LNCAP (cell line): ENCODE results near the gene GABBR2.

Source experiments
- CTCF ChIP-seq: fragments of 450-650 bp; IDR thresholded peaks from 2 replicates; pipeline ENCODE4 v1.5.1; 2017; ENCODE audit warnings: mild to moderate bottlenecking

The GABBR2 gene

GRCh38 chr9:98437458-98438034 lies 271.2 kb downstream of the GABBR2 start:
- TF ChIP-seq CTCF, result no peak

DNA sequence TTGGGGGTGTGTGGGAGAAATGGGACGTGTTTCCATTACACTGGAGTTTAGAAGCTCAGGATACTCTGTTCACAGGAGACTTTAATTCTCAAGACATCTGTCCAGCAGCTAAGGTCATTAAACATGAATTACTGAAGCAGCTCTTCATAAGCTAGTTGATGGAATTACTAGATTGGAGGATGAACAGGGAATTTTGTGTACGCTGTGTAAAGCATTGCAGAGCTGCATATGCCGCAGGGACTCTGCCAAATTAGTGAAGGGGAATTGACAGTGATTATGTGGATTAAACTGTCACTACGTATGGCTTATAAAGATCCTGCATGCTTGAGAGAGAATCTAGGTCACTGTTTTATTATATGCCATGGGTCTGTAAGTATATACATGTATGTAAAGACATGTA lies 275.8 kb downstream of the GABBR2 start:
- TF ChIP-seq CTCF, result no peak

DNA sequence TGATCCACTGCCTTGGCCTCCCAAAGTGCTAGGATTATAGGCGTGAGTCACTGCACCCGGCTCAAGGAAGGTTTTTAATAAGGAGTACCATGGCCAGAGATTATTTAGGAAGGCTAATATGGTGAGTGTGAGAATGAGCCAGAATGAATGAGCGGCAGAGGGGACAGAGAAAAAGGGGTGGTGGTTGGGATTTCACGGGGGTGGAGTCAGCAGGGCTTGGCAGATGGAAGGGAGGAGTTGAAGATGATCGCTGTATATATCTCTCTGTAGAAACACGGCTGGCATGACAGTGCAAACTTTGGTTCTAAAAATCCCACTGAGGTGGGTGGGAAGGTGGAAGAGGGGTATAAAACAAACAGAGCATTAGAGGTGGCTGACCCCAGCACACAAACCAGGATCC lies 276.6 kb downstream of the GABBR2 start:
- no peak for TF ChIP-seq CTCF

DNA sequence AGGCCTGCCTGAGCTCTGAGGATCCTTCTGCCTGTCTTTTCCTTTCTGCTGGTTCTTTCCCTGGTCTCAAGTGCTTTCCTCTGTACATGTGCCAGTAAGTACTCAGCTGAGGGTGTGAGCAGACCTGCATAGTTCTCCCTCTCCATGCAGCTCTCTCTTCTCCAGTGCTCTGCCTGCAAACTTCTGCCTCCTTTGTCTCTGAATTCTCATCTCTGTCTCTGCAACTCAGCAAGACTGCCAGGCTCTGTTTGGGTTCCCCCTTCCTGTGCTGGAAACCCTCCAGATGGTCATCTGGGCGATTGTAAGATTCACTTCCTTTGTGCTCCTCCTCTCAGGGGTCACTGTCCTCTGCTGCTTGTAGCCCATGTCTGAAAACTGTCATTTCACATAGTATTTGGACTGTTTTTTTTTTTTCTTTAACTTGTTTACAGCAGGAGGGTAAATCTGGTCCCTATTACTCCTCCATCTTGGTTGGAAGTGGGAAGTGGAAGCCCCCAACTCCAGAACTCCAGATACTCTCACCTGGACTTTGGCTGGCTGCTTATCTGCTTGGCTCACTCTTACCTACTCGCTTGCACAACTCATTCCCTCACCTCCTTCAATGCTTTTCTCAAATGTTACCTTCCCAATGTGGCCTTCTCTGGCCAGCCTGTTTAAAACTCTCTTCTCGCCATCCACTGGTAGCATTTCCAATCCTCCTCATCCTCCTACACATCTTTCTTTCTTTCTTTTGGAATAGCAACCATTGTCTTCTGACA lies 278.0 kb downstream of the GABBR2 start:
- TF ChIP-seq CTCF, result no peak

GRCh38 chr9:98429613-98430012 lies 279.1 kb downstream of the GABBR2 start:
- no peak for TF ChIP-seq CTCF

DNA sequence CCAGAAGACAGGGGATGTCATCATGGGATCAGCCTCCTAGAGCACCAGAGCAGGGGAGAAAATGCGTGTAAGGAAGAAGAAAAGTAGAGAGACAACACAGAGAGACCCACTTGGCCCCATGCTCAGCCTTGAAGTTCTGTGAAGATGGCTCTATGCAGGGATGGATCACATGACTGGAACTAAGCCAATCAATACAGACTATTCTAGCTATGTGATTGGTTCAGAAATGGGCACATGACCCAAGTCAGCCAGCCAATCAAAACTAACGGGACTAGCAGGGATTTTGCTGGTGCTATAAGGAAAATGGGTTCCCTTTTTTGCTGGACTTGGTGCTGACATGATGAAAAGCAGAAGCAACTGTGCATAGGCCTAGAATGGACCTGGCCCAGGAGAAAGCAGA lies 280.3 kb downstream of the GABBR2 start:
- no peak for TF ChIP-seq CTCF

DNA sequence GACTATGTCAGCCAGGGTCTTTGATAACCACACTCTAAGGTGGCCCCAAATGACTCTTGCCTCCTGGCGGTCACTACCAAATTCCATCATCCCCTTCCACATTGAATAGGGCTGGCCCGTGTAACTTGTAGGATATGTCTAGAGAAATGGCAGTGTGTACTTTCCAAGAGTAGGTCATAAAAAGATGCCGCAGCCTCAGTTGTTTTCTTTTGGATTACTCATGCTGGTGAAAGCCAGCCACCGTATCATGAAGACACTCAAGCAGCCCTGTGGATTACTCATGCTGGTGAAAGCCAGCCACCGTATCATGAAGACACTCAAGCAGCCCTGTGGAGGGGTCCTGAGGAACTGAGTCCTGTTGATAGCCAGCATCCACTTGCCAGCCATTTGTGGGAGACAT lies 281.2 kb downstream of the GABBR2 start:
- no peak for TF ChIP-seq CTCF
